DMS114 treated with DMSO at 0.1 percent for 48 hours (cell line): ENCODE measurements around the gene GPC2.
"Not testable (repeated sequence)": the region's sequence is repeated elsewhere in the genome, so short reads cannot be mapped to it uniquely, and the experiment has no call there.

Experiments
- DNase-seq: peaks from one replicate; lab custom pipeline; 2025; ENCODE audit not compliant: unreplicated experiment; lab: John Stamatoyannopoulos, UW

Gene GPC2

GRCh38 chr7:100152937-100153666, 24.1 kb downstream of the GPC2 start:
- DNase-seq, result no peak

GRCh38 chr7:100152404-100152803, 24.8 kb downstream of the GPC2 start:
- DNase-seq, result no peak

DNA sequence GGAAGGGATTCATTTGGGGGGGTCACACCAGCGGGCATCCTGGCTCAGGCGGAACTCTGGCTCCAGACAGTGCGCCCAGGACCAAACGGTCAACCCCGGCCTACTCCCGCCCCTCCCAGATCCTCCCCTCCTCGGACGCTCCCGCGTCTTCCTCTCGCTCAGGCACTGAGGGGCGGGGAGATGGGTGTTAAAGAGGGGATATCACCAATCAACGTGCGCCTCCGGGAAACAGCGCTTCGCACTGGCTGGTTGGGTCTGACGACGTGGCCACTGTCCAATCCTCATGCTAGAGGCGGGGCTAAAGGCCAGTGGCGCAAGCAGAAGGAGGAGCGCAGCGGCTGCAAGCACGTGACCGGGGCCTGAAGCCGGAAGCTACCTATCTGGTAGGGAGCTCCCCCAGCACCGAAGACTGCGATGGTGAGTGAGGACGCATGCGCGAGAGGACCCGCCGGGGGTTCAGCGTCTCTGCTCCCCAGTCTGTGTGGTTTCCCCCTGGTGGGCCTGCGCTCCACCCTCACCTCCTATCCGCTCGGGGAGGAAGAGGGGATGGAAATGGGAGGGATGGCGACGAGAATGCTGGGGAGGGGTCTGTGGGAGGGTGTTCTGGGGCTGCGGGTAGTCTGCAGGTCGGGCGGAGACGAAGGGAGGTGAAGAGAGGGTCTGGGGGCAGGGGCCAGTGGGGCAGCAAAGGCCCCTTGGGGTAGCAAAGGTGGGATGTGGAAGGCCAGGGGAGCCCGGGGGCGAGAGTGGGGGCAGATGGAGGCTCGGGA, 28.4 kb downstream of the GPC2 start, which contains the start of gene LAMTOR4:
TSS of gene LAMTOR4 (plus strand) at position 360 of the 770 bp plus-strand sequence. CDS start at position 415, 55 bp downstream.
- peak; percentile 97 for DNase-seq

DNA sequence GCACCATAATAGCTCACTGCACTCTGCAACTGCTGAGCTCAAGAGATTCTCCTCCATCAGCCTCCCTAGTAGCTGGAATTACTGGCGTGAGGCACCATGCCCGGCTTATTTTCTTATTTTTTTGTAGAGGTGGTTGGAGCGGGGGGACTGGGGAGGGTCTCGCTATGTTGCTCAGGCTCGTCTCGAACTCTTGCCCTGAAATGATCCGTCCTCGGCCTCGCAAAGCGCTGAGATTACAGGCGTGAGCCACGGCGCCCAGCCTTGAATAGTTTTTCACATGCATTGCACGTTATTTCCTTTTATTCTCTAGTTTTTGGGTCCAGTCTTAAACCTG, 29.0 kb downstream of the GPC2 start:
- DNase-seq, result no peak

DNA sequence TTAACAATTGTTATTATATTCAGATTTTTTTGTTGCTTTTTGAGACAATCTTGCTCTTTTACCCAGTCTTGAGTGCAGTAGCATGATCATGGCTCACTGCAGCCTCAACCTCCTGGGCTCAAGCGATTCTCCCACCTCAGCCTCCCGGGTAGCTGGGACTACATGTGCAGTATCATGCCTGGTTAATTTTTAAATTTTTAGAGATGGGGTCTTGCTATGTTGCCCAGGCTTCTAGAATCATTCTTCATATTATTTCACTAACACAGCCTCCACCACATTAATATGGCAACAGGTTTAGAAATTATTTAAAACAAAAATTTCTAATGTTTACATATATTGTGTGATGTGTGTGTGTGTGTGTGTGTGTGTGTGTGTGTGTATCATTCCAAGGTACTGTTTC, 29.9 kb downstream of the GPC2 start:
- no peak for DNase-seq

GRCh38 chr7:100146350-100146749, 30.8 kb downstream of the GPC2 start:
- DNase-seq, result not testable (repeated sequence)

- DNase-seq, result no peak
Measured at GRCh38 chr7:100142461-100142860, 34.7 kb downstream of the GPC2 start.

- DNase-seq, result no peak
Measured at GRCh38 chr7:100141555-100141949, 35.6 kb downstream of the GPC2 start.

- DNase-seq, result no peak
Measured at GRCh38 chr7:100137851-100138760, 39.1 kb downstream of the GPC2 start.

- DNase-seq, result peak; percentile 48
Measured at GRCh38 chr7:100132697-100133151, 44.5 kb downstream of the GPC2 start.

DNA sequence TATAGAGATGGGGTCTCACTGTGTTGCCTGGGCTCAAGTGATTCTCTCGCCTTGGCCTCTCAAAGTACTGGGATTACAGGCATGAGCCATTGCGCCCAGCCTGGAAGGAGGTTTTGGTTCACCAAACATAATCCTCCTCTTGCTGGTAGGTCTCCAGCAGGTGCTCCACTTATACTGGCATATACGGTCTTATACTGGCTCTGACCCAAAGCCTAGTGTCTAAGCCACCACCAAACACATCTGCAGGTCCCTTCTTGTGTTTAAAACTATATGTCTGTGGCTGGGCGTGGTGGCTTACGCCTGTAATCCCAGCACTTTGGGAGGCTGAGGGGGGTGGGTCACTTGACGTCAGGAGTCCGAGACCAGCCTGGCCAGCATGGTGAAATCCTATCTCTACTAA, 45.1 kb downstream of the GPC2 start:
- DNase-seq, result no peak

DNA sequence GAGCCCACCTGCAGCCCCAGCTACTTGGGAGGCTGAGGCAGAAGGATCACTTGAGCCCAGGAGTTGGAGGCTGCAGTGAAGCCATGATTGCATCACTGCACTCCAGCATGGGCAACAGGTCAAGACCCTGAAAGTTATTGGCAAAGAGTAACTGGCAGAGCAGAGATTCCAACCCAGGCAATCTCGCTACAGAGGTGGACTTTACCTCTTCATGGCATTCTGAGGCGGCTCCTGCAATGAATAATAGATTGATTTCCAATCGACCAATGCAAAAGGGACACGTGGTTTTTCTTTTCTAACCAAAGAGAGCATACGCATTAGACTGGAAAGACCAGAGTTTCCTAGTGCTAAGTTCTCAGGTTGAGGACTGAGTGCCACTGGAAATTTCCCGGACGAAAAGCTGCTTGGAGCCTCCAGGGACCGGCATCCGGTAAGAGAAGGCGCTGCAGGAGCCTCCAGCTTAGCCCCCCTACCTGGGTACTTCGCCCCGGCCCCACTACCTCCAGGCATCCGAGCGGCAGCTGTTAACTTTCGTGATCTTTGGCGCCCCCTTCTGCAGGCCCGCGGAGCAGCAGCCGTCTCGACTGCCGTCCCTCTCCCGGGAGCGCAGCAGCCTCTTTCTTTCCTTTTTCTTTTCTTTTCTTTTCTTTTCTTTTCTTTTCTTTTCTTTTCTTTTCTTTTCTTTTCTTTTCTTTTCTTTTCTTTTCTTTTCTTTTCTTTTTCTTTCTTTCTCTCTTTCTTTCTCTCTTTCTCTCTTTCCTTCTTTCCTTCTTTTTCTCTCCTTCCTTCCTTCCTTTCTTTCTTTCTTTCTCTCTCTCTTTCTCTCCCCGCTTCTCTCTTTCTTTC, 46.4 kb downstream of the GPC2 start:
- peak; percentile 33 for DNase-seq

DNA sequence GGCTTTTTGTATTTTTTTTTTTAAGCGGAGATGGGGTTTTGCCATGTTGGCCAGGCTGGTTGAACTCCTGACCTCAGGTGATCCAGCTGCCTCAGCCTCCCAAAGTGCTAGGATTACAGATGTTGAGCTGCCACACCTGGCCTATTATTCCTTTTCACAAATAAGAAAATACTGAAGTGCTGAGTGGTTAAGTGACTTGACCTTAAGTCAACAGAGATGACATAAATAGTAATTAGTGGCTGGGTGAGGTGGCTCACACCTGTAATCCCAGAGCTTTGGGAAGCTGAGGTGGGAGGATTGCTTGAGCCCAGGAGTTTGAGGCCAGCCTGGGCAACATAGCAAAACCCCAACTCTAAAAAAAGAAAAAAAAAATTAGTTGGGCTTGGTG, 47.0 kb downstream of the GPC2 start:
- not testable (repeated sequence) for DNase-seq

- no peak for DNase-seq
Measured at GRCh38 chr7:100128637-100128963, 48.6 kb downstream of the GPC2 start.

DNA sequence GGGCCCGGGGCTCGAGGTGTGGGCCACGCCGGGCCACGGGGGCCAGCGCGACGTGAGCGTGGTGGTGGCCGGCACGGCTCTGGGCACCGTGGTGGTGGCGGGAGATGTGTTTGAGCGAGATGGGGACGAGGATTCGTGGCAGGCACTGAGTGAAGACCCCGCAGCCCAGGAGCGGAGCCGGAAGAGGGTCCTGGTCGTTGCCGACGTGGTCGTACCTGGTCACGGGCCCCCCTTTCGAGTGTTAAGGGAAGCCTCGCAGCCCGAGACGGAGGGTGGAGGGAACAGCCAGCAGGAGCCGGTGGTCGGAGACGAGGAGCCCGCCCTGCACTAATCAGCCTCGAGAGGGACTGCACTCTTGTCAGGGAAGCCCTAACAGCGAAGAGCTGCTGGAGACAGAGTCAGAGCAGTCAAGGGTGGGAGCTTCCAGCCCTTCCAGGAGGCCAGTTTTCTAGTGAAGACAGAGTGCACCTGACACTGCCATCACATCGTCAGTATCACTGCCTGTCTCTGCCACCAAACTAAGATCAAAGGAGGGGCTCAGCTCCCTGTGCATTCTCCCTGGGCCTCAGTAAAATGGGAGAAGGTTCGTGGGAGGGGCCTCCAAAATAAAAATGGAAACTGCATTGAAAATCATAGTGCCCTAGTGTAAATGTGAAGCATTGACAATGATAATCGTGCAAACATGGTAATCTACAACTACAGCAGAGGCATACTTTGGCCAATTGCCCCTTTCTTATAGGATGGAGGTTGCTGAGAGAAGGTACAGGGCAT, 49.1 kb downstream of the GPC2 start:
- DNase-seq, result no peak

DNA sequence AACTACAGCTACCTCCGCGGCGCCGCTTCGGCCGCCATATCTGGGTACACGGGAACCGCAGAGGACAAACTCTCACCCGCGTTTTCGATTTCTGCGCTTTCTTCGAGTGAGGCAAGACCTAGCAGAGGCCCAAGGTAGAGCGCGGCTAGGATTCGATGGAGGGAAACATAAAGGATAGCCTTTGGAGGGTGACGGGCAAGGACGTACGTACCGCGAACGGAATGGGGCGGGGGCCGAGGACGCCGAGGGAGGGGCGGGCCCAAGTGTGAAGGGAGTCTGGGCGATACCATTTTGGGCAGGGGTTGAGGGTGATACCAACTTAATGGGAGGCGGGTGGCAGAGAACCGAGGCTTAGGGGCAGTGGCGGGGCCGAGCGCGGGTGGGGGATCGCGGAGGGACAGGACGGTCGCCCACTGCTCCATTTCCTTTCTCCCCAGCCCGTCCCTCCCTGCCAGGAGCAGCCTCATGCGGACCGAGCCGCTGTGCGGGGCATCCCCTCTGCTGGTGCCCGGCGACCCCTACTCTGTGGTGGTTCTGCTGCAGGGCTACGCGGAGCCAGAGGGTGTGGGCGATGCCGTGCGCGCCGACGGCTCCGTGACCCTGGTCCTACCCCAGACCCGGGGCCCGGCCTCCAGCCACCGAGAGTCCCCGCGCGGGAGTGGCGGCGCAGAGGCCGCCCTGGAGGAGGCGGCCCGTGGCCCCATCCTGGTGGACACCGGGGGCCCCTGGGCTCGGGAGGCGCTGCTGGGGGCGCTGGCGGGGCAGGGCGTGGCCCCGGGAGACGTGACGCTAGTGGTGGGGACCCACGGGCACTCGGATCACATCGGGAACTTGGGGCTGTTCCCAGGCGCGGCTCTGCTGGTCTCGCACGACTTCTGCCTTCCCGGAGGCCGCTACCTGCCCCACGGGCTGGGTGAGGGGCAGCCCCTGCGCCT, 50.0 kb downstream of the GPC2 start, which contains the start of gene MBLAC1:
TSS of gene MBLAC1 (plus strand) at position 37 of the 935 bp plus-strand sequence. CDS start at position 466, 429 bp downstream.
- DNase-seq, result peak; percentile 83

DNA sequence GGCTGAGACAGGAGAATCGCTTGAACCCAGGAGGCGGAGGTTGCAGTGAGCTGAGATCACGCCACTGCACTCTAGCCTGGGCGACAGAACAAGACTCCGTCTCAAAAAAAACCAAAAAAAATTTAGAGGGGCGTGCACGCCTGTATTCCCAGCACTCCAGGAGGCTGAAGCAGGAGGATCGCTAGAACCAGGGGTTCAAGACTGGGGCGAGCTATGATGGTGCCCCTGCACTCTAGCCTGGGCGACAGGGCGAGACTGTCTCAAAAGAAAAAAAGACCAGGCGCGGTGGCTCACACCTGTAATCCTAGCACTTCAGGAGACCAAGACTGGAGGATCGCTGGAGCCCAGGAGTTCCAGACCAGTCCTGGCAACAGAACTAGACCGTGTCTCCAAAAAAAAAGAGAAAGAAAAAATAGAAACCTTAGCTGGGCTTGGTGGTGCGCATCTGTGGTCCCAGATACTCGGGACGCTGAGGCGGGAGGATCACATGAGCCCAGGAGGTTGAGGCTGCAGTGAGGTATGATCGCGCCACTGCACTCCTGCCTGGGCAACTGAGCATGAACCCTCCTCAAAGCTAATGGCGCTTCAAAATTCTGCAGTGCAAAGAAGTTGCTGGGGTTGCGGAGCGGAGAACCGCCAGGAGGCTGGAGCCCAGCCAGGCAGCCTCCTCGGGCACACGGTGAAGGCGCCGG, 50.8 kb downstream of the GPC2 start:
- no peak for DNase-seq
